IPS-NIHi7 (cell line): ENCODE data around the gene KNCN.

Source experiments
- DNase-seq: peaks from one replicate; pipeline ENCODE4 v3.0.0; 2012; ENCODE audit warnings: mixed read lengths; ENCODE audit errors: extremely low spot score

The KNCN gene

GRCh38 chr1:46544561-46545240, 6.7 kb downstream of the KNCN start:
- DNase-seq = no peak

DNA sequence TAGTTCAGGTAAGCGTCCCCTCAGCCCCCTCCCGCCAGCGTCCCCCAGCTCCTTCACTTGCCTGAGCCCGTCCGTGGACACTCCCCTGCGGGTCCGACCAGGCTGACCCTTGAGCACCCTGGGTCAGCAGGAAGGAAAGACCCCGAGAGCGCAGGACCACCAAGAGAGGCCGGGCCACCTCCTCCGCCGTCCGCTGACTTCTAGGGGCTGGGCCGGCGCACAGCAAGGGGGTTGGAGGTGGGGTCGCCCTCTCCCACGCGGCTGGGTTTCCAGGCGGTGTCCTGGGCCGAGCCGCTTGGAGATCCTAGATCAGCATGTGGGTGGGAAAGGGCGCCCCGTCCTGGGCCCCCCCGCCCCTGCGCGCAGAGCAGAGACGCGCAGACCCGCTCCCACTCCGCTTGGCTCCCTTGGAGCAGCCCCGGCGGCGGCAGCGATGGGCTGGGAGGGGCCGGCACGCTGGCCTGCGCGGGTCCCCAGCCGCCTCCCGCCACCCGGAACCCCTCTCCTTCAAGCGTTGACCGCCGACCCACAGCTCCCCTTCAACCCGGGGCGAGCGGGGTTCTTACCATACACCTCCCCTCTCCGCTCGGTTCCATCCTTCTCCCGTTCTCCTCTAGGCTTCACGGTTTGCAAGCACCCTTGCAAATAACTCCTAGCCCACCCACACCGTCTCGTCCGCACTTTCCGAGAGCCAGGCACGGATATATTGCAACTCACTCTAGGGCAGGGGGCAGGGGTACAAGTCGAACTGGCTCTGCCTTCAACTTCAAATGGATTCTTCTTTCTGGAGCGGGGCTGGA, 7.5 kb downstream of the KNCN start:
- DNase-seq = no peak

DNA sequence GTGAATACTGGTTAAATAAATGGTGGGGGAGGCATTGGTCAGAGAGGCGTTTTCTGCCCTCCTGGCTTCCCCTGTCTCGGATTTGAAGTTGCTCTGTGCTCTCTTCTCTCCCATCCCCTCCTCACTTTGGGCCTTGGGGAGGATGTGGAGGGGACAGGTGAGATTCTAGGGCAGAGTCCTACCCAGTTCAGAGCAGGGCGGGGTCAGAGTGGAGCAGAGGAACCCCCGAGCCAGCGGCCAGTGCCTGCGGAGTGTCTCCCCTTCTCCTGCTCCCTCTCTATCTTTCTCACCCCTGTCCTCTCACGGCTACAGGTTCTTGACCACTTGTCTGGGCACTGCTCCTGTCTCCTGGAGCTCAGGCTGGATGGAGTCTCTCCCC, 8.1 kb downstream of the KNCN start:
- DNase-seq = no peak

DNA sequence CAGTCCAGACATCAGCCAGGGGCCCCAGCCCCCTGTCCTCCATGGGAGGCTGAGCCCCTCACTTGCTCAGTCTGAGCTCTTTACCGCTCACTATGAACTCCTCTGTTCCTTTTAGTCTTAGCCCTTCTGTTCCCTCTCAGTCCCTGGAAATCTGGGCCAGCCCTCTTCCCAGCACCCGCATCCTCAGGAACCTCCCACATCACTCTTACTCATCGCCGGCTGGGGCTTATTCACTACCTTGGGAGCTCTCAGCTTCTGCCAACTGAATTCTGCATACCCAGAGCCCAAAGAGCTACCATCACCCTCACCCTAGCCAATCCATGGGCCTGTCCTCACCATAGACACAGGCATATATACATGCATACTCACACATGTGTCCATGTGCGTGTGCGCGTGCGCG, 11.5 kb downstream of the KNCN start:
- no peak for DNase-seq

GRCh38 chr1:46538147-46538546, 13.3 kb downstream of the KNCN start:
- DNase-seq = no peak

DNA sequence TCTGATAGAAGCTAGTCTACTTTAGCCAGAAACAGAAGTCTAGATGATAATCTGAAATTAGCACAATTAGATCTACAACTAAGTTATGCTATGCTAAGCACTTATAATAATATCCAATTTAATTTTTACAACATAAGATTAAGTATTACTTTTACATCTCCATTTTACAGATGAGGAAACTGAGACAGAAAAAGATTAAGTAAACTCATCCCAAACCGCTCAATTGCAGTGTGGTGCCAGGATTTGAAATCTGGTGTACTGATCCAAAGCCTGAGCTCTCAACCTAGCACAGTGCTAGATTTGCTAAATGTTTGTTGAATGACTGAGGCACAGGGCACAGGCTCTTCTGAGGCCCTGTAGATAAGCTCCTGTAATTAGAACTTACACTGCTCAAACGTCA, 13.8 kb downstream of the KNCN start:
- no peak for DNase-seq

- no peak for DNase-seq
Observed at GRCh38 chr1:46536527-46536926, 14.9 kb downstream of the KNCN start.

GRCh38 chr1:46535063-46535462, 16.4 kb downstream of the KNCN start:
- peak; percentile 41 for DNase-seq

DNA sequence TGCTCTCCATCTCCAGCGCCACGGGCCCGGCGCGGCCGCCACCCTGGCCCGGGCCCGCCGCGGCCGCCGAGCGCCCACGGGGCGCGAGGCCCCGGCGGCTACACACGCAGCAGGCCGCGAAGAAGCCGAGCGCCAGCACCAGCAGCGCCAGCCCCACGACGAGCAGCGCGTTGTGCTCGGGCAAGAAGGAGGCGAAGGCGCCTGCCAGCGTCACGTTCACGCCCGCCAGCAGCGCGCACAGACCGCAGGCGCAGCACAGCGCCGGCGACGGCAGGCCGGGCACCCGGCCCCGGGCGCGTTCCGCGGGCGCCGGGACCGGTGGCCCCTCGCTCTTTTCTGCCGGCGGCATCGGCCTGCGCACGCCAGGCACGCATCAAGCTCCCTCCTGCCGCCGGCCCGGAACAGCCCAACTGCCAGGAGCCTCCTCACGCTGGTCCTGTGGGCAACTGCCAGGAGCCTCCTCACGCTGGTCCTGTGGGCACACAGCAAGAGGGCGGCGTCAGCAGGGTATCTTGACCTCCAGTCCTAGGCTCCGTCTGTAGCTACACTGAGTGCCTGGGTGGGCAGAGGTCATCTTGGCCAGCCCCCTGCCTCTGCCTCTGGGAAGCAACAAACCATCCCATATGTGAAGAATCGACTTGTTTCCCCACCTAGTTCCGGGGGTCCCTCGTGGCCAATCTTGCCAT, 18.1 kb downstream of the KNCN start:
- DNase-seq = peak; percentile 60

- peak; percentile 91 for DNase-seq
Observed at GRCh38 chr1:46532498-46533178, 18.8 kb downstream of the KNCN start.

GRCh38 chr1:46532095-46532494, 19.4 kb downstream of the KNCN start:
- no peak for DNase-seq

DNA sequence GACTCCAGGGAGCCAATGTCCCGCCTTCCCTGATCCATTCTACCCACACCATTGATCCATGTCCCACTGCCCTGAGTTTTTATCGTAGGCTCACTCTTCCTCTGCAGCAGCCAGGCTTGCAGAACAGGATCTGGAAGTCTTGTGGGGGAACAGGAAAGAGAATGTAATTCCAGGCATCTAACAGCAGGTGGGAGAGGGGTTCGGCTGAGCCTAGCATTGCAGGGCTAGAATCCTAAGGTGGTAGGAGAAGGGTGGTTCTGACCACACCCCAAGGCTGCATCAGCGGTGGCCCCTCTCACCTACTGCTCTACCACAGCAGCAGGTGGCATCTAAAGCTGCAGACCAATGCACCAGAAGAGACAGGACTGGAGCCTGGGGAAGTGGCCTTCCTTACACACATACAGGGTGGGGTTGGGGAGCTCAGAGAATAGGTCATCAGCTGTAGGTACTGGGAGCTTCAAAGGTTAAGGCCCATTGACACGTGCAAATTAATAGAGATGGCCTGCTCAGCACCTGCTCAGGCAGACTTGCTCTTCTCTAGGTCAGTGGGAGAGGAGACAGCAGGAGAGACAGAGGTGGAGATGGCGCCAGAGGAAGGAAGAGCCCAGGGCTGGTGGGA, 20.5 kb downstream of the KNCN start:
- peak; percentile 44 for DNase-seq

DNA sequence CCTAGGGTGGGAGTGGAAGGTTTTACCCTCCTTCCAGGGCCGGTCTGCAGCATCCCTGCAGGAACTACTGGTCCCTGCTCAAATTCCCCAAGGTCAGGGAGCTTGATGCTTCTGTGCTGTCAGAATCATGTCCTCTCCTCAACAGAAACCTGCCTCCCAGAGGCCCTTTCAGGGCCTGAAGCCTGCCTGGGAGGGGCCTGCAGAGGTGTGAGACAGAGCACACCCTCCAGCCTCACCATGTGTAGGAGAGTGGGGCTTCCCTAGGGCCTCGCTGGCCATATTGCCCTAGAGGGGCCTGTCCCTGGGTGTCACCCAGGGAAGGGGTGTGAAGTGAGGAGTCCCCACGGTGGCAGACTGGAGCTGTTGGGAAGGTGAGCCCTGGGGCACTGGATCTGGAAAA, 21.1 kb downstream of the KNCN start:
- DNase-seq = no peak

GRCh38 chr1:46529031-46529630, 22.3 kb downstream of the KNCN start:
- no peak for DNase-seq

- peak; percentile 63 for DNase-seq
Observed at GRCh38 chr1:46528297-46528955, 23.0 kb downstream of the KNCN start.

- DNase-seq = peak; percentile 80
Observed at GRCh38 chr1:46527474-46528296, 23.8 kb downstream of the KNCN start.

- DNase-seq = peak; percentile 60
Observed at GRCh38 chr1:46526691-46527291, 24.7 kb downstream of the KNCN start.

GRCh38 chr1:46526013-46526690, 25.3 kb downstream of the KNCN start:
- no peak for DNase-seq
